ENCODE results near the gene IL25.

IL25 gene

GRCh38 chr14:23354990-23355389 lies 17.6 kb upstream of the IL25 start:
- DNase-seq, result no peak

DNA sequence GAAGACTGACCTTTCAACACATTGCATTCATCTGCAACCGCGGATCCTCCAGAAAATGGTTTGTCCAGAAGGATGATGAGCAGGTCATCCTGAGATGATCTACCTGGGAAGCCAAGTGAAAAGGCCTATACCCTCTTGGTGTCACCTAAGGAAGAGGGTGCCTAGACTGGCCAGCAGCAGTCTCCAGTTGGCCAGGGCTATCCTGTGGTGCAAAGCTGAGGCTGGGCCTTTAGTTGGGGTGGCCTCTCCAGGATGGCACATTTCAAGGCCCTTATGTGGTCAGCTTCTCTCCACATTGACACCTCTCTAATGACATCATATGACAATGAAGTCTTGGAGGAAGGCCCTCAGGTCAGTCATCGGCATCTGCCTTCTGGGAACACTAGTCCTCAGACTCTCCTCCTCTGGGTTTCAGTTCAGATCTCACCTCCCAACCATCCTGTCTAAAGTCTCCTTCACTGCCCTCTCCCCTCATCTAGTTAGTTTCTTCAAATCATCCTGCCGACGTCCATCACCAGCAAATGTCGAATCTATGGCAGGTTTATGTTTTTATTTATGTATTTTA lies 16.7 kb upstream of the IL25 start:
- no peak for DNase-seq

DNA sequence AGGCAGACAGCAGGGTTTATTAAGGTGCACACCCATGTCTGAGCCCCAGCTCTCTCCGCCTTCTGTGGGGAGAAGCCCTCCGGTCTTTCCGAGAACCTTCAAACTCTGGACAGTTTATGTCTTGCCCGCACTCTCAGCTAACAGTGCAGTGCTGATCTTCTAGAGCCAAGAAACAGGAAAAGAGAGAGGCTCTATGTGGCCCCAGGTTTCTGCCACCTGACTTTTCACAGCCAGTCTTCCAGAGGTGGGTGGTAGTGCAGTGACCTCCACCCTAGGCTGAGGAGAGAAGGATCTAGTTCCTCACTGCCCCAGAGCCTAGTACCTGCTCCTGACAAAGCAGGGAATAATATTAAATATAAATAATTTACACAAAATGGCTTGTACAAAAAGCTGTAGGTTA lies 15.9 kb upstream of the IL25 start:
- no peak for DNase-seq

GRCh38 chr14:23357261-23357660 lies 15.3 kb upstream of the IL25 start:
- DNase-seq, result no peak

DNA sequence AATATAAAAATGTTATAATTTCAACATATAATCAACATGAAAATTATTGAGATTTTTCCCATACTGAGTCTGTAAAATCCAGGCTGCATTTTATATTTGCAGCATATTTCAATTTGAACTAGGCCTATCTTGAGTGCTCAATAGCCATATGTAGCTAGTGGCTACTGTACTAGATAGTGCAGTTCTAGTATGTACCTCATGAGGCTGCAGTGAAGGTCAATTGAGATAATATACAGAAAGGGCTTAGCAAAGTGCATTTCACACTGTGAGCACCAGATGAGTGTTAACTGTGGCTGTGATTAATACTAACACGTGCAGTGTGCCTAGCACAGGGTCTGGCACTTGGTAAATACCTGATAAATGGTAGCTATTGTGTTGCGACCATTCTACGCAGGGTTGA lies 14.6 kb upstream of the IL25 start:
- DNase-seq, result no peak

GRCh38 chr14:23358553-23359166 lies 13.9 kb upstream of the IL25 start:
- no peak for DNase-seq

DNA sequence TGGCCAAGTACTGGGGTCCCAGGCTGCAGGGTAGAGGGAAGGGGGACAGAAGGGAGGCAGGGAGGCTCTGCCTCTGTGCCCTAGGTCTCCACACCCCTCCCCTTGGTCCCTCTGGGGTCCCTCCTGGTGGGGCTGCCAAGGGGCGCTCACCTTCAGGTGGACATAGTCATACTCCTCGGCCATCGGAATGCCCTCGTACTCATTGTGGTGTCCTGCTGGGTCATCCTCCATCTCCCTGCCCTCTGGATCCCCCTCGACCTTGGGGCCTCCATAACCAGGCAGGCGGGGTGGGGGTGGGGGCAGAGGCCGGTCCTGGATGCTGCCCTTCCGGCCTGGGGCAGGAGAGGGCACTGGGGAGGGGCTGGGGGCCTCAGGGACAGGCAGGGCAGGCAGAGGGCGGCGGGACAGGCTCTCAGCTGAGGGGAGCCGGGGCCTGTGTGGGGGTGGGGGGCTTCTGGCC lies 13.4 kb upstream of the IL25 start:
- DNase-seq, result no peak

- DNase-seq, result no peak
Measured at GRCh38 chr14:23359722-23360447, 12.7 kb upstream of the IL25 start.

DNA sequence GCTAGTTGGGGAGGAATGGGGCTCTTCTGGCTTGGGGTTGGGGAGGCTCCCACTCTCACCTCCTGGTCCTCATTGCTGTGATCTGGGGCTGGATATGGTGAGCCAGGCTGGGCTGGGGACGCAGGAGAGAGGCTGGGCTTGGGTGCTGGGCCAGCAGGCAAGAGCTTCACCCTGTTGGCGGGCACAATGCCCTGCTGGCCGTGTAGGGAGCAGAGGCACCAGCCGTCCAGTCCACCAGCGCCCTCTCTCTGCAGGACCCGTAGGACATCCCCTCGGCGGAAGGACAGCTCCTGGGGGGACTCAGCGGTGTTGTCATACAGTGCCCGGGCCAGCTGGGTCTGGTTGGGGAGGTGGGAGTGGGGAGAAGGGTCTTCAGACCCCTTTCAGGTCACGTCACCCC lies 12.1 kb upstream of the IL25 start:
- DNase-seq, result no peak

DNA sequence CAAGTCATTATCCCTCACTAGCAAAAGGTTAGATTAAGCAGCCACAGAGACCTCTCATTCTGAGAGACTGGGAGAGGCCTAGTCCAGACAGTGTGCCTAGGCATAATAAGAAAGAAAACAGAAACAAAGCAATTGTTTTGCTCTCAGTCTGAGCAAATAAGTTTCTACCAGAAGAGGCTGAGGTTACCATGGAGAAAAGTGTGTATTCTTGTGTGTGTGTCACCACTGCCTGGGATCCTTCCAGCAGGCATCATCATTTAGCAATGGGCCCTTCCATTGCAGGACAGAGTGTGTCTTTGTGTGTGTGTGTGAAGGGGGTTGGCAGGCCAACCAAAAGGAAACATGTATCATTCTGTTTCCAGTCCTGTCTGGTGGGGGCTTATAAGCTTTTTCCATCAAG lies 11.3 kb upstream of the IL25 start:
- DNase-seq, result no peak

GRCh38 chr14:23361763-23362162 lies 10.8 kb upstream of the IL25 start:
- no peak for DNase-seq

DNA sequence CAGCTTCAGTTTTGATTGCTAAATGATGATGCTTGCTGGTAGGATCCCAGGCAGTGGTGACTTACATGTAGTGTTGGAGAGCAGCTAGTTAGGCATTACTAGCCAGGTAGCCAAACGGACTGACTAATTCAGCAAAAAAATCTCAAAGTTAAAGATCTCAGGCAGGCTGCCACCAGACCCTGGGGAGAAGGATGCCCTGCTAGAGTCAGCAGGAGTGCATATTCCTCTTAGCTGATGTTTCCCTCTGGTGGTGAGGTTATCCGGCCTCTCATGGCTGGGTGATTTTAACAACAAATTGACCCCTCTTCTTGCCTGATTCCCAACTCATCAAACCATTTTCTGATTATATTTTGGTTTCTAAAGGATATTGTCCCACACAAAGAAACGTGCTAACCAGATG lies 10.4 kb upstream of the IL25 start:
- DNase-seq, result no peak

- DNase-seq, result no peak
Measured at GRCh38 chr14:23364164-23365035, 8.2 kb upstream of the IL25 start.

DNA sequence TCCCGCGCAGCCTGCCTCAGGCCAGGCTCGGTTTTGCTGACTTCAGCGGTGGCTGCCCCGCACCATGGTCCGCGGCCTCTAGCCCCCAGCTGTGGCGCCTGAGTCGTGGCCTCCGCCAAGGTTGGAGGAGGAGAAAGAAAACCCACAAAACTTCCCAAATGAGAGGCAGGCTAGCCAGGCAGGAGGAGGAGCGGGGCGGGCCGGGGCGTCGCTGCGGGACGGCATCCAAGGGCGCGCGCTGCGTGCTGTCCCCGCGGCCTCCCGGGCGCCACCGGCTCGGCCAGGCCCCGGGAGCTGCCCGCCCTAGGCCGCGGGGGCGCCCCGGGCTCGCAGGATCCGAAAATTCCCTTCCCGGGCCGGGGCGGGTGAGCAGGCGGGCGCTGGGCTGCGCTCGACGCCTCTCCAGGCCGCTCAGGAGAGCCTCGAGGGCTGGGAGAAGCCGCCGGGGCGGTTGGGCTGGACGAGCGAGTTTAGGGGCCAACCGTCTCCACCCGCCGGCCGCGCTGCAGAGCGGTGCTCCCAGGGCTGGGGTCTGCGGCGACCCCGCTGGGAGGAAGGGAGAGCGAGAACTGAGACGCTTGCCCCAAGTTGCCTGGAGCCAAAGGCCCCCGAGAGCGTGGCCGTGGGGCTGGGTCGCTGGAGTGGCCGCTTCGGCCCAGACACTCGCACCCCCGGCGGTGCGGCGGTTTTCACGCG lies 7.4 kb upstream of the IL25 start, which contains the start of gene EFS:
Gene EFS (minus strand): TSS at position 137 of the 696 bp plus-strand sequence. CDS start 147 bp downstream, outside the sequence.
- DNase-seq, result no peak

DNA sequence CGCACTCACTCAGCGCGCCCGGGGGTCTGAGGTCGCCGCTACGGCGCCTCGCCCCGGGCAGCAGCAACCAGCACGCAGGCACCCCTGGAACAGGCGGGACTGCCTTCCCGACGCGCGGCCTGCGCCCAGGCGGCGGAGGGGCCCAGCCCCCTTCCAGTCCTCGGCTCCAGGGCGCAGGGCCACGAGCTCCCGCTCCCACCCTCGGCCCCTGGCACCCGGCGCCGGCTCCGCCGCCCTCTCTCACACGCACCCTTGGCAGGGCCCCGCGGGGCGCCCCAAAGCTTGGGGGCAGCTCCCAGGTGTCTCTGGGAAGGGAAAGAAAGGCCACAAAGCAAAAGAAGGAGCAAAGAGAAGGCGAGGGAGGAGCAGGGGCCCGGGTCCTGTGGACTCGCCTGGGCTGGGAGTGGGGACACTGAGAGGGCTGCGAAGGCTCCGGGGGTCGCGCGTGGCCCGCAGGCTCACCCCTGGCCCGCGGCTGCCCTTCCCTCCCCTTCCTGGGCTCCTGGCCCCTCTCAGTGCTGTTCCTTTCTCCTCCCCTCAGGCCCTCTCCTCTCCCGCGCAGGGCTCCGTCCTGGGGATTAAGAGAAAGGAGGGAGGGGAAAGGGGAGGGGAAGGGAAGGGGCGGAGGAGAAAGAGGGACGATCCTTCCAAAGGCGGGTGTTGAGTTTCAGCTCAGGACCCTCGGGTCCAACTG lies 6.7 kb upstream of the IL25 start:
- no peak for DNase-seq

DNA sequence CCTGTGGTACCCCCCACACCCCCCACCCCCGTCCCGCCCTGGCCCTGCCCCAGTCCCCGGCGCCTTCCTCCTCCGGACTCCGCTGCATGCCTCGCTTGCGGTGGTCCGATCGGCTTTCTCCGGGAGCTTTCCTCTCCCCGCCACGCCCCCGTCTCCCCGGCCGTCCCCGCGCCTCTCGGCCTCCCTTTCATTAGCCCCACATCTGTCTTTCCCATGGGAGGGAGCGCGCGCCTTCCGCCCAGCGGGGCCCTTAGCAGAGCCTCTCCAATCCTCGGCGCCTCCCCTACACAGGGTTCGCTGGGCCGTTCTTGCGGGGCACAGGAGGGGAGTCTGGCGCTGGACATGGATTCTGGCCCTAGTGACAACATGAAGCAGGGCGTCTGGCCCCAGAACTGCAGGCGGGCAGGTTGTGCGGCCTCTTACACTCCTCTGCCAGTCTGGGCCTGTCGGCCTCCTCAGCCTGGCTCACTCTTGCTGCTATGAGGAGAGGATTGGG lies 6.1 kb upstream of the IL25 start:
- no peak for DNase-seq

- no peak for DNase-seq
Measured at GRCh38 chr14:23370221-23370620, 2.4 kb upstream of the IL25 start.

- DNase-seq, result no peak
Measured at GRCh38 chr14:23371865-23372264, 744 bp upstream of the IL25 start.

GRCh38 chr14:23373041-23373440 lies 432 bp downstream of the IL25 start:
- DNase-seq, result no peak

DNA sequence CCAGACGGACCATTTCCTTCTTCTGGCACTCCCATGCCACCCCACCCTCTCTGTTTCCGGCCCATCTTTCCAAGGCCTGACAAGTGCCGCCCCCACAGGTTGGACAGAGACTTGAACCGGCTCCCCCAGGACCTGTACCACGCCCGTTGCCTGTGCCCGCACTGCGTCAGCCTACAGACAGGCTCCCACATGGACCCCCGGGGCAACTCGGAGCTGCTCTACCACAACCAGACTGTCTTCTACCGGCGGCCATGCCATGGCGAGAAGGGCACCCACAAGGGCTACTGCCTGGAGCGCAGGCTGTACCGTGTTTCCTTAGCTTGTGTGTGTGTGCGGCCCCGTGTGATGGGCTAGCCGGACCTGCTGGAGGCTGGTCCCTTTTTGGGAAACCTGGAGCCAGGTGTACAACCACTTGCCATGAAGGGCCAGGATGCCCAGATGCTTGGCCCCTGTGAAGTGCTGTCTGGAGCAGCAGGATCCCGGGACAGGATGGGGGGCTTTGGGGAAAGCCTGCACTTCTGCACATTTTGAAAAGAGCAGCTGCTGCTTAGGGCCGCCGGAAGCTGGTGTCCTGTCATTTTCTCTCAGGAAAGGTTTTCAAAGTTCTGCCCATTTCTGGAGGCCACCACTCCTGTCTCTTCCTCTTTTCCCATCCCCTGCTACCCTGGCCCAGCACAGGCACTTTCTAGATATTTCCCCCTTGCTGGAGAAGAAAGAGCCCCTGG lies 3.1 kb downstream of the IL25 start:
- no peak for DNase-seq
